Measurements from ENCODE around the gene OR2L13. TPM values are rescaled to one million over a fixed set of nuclear protein-coding genes. Genes with fewer than 3 reads are reported as not detected.
"Not testable (repeated sequence)": the region's sequence is repeated elsewhere in the genome, so short reads cannot be mapped to it uniquely, and the experiment has no call there.

The OR2L13 gene, protein sequence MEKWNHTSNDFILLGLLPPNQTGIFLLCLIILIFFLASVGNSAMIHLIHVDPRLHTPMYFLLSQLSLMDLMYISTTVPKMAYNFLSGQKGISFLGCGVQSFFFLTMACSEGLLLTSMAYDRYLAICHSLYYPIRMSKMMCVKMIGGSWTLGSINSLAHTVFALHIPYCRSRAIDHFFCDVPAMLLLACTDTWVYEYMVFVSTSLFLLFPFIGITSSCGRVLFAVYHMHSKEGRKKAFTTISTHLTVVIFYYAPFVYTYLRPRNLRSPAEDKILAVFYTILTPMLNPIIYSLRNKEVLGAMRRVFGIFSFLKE
- 0.05 and 0.29 TPM in 2 replicates for polyA plus RNA-seq (2014; cell fraction: cytosol; rRNA removed)
- polyA plus RNA-seq (2014; cell fraction: nucleus; rRNA removed) = 0.07 TPM in 1 of 2 replicates, not detected in the other

DNA sequence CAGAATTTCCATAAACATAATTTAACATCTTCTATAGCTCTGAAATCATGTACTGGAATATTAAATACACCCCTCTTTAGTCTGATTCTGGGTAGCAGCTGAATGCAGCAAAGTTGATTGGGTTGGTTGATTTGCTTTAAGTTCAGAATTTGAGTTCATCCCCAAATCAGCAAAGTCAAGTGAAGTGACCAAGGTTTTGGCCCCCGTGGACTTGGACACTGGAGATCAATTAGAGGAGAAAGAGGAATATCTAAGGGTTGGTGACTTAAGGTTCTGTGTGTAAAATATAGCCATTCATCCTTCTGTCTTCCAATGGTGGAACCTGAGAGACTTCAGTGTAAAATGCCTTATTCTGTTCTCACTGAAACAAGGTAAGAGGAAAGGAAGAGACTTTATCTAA, at the start of gene OR2L13:
Gene OR2L13 (plus strand): TSS at position 301 of the 400 bp plus-strand sequence. CDS start 4,192 bp downstream, outside the sequence.
- DNase-seq (ENCODE audit: low spot score) = no peak

DNA sequence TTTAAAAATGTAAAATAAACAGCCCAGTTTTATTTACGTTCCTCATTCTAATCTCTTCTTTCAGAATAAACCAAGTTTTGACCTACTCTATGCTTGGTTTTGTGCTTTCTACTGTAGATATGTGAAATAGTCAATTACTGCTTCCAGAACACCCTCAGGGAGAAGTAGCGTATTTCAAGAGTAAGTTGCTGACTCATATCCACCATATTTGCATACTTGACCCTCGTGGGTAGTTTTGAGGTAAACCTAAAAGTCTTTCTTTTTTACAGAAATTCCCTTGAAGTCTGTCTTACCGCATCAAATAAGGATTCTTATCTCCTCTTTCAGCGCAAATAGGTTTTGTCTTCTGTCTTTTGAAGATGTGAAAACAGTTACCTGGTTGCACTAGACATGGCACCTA, 49.8 kb upstream of the OR2L13 start:
- DNase-seq (ENCODE audit: low spot score) = no peak

DNA sequence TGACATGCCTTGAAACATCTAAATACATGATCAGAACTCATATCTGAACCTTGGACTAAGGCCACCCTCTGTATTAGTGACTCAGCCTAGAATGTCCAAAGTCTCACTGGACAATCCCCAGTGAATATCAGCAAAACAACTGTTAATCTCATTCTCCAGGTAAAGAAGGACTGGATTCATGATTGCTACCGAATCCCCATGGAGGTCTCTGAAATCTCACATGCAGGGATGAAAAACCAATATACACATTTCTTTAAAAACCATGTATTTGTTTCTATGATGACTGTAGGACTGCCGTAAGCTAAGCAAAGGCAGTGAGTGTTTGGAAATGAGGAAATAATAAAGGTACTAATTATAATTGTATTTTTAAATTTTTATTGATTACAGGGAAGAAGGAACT, 48.4 kb upstream of the OR2L13 start, which contains the start of gene OR2L3:
Gene OR2L3 (plus strand): TSS at position 301 of the 400 bp plus-strand sequence. CDS start 13,846 bp downstream, outside the sequence.
- no peak for DNase-seq (ENCODE audit: low spot score)

DNA sequence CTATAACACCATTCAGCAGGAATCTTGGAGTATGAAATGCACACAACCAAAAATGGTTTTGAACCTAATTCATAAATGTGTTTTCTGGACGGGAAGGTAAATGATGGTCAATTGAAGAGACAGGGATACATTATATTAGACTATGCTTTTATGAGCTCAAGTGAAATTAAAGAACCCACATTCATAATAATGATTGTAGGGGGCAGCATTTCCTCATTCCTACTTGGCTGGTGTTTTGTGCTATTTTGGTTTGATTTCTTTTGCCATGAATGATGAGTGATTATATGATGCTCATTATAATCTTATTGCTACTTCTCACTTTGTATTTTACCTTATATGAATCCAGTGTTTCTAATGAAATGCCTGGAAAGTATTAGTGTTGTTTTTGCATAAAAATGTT, 48.0 kb upstream of the OR2L13 start:
- no peak for DNase-seq (ENCODE audit: low spot score)

DNA sequence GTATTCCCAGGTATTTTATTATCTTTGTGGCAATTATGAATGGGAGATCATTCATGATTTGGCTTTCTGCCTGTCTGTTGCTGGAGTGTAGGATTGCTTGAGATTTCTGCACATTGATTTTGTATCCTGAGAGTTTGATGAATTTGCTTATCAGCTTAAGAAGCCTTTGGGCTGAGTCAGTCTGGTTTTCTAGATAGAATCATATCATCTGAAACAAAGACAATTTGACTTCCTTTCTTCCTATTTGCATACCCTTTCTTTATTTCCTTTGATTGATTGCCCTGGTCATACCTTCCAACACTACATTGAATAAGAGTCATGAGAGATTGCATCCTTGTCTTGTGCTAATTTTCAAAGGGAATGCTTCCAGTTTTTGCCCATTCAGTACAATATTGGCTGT, 40.3 kb upstream of the OR2L13 start:
- DNase-seq (ENCODE audit: low spot score) = no peak

DNA sequence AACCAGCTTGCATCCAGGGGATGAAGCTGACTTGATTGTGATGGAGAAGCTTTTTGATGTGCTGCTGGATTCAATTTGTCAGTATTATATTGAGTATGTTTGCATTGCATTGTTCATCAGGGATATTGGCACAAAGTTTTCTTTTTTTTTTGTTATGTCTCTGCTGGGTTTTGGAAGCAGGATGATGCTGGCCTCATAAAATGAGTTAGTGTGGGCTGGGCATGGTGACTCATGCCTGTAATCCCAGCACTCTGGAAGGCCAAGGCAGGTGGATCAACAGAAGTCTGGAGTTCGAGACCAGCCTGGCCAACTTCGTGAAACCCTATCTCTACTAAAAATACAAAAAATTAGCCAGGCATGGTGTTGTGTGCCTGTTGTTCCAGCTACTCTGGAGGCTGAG, 39.7 kb upstream of the OR2L13 start:
- no peak for DNase-seq (ENCODE audit: low spot score)

DNA sequence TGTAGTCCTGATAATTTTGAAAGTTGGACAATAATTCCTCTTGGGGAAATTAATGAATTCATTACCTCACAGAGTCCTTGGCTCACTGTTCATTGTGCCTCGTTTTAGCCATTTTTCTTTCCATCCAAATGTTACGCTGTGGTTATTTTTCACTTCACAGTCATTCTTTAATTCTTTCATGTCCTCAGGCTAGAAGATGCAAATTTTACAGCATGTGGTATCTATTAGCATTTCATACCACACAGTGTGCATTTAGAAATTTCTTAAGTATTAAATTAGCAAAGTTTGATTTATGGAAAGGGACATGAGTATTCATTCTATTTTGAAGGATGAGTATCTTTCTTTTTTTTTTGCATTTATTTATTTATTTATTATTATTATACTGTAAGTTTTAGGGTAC, 29.9 kb upstream of the OR2L13 start:
- no peak for DNase-seq (ENCODE audit: low spot score)

DNA sequence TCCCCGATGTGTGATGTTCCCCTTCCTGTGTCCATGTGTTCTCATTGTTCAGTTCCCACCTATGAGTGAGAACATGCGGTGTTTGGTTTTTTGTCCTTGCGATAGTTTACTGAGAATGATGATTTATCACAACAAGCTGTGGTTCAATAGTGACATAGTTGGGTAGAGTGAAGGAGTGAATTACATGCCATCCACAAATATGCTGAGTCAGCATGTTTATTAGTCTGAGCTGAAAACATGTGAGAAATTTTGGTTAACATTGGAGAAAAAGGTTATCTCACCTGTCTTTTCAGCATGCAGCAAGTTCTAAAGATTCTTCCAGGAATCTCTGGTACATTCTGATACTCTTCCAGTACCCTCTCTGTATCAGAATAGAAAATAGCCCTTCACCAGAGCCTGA, 29.4 kb upstream of the OR2L13 start:
- DNase-seq (ENCODE audit: low spot score) = no peak

DNA sequence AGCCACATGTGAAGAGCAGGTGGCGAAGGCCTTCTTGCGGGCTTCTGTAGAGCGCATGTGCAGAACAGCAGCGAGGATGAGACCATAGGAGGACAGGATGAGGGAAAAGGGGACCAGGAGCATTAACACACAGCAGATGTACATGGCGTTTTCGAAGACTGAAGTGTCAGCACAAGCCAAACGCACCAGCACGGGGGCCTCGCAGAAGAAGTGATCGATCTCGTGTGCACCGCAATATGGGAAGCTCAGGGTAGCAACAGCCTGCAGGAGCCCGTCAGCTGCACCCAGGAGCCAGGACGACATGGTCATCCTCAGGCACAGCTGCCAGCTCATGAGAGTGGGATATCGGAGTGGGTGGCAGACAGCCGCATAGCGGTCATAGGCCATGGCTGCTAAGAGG, 11.1 kb upstream of the OR2L13 start:
- not testable (repeated sequence) for DNase-seq (ENCODE audit: low spot score)

DNA sequence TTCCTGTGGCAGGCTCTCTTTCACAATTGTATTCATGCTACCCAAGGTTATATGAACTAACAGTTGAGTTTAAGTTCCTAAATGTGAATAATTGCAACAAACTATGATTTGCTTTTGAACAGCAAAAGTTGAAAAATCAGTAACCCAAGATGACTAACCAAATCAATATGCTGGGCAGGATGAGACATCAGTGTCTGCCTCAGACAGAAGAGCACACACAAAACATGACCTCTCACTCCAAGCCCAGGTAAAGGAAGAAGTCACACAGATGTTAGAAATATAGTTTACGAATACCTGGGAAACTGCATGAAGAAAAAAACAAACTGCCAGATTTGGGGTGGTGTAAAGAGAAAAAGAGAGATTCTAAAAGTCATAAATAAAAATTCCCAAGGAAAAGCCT, 3.5 kb downstream of the OR2L13 start:
- DNase-seq (ENCODE audit: low spot score) = no peak

DNA sequence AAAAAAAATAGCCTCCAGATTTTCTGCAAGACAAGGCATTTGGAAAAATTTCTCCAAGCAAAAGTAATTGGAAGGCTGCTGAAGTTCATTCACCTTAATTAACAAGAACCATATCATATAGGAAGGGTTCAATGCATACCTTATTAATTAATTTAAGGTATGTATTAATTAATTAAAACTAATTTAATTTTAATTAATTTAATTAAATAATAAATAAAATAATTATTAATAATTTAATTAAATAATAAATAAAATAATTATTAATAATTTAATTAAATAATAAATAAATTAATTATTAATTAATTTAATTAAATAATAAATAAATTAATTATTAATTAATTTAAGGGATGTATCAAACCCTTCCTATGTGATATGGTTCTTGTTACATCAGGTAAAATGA, 7.9 kb downstream of the OR2L13 start:
- no peak for DNase-seq (ENCODE audit: low spot score)

DNA sequence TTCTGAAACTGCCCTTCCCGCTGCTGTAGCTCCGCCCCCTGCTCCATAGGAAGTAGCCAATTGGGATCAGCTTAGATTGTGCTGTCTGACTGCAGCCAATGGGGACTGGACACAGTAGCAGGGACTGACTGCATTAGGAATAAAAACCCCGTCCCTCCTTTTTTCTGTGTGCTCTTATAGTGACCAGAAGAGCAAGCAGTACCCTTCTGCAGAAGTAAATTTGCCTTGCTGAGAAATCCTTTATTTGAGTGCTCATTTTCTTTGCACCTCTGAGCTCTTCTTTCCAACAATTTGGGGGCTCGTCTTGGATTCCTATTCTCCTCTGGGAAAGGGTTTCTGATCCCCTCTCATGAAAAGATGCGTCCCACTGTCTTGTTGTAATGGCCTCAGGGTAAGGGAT, 16.2 kb downstream of the OR2L13 start:
- DNase-seq (ENCODE audit: low spot score) = no peak

DNA sequence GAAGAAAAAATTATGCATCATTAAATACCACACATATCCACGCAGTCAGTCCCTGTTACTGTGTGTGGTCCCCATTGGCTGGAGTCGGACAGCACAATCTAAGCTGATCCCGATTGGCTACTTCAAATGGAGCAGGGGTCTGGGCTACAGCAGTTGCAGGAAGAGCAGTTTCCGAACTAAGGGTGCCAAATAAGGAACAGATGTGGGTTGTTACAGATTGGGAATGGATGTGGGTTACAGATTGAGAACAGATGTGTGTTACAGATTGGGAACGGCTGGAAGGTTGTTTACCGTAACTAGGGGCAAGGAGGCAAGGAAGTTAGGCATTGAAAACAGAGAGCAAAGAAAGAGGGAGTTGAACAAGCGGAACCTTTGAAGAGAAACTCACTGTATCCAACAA, 19.9 kb downstream of the OR2L13 start:
- no peak for DNase-seq (ENCODE audit: low spot score)

DNA sequence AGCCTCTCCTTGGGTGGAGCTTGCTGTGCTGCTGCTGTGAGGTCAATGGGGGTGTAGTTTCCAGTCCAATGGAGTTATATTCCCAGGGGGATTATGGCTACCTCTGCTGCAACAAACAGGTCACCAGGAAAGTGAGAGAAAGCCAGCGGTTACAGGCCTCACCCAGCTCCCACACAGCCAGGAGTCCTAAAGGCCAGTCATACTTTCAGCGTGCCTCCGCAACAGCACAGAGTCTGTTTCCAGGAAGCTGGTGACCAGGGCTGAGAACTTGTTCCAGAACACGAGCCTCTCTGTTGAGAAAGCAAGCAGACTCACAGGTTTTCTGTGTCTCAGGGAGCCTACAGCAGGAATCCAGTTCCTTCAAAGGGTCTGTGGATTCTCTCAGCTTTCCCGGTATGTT, 32.7 kb downstream of the OR2L13 start:
- DNase-seq (ENCODE audit: low spot score) = no peak

DNA sequence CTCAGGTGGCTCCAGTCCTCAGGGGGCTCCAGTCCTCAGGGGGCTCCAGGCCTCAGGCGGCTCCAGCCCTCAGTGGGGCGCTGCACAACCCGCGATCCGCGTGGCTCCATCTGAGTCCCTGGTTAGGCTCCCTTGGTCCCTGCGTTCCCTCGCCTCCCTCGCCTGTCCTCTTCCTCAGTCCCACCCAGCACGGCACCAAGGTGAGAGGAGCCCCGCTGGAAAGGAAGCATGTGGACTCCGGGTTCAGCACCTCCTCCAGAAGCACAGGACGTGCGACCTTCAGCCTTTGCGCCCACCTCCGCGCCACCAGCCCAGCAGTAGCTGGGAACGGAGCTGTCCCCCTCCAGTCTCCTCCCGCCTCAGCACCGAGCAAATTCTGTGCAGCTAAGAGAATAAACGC, 41.8 kb downstream of the OR2L13 start:
- DNase-seq (ENCODE audit: low spot score) = no peak

DNA sequence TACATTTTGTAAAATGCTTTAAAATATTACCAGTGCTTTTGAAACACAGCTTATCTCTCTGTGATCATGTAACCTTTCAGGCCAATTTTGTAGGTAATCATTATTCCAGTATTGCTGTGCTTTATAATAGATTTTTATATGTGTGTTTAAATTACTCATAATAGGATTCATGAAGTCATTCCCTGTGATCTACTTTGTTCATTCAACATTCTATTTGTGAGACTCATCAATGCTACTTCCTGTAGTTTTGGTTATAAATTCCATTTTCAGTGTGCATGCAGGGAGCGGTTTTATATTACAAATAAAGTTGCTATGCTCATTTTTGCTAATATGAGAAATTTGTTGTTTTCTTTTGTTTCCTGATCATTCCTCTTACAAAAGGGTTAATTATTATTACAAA, 45.9 kb downstream of the OR2L13 start:
- no peak for DNase-seq (ENCODE audit: low spot score)

DNA sequence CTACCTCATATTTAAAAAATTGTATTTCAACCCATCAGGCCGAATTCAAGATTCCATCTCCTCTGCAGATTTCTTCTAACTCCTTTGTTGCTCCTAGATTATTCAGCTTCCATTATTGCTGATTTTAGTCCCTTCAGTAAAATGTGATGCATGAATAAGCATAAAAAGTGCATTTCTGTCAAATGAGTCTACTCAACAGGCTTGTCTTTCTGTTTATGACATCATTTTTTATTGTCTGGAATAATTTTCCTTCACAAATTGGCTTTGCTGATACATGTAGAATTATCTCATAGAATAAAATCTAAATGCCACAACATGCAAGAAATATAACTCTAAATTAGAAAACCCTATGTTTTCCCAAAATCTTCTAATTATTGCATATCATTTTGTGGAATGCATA, 48.3 kb downstream of the OR2L13 start:
- no peak for DNase-seq (ENCODE audit: low spot score)

DNA sequence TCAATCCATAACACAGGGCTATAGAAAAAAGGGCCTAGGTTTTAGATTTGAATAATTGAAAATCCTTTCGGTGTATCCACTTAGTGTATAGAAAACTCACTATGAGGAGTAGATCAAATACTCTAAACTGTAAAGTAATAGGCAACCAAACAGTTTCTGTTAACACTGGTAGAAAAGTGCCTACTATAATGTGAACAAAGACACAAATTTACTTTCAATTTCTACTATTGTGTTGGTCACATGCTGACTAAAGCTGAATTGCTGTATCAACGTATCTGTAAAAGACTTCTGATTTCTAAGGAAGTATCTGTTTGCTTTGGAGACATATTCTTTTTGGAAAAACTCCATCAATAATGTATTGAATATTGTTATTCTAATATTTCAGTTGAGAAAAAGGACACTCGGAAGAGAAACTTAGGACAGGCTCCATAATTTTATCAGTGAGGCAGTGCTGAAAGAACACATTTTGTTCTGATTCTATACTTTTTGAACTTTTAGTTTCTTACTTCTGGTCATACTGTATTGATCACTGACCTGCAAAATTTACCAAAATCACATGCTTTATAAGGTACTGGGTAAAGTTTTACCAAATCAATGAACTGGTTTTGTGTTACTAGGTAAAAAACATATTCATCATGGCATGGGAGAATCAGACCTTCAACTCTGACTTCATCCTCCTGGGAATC, 49.7 kb downstream of the OR2L13 start, which contains the start of gene OR2M5:
Gene OR2M5 (plus strand): TSS at position 636 of the 686 bp plus-strand sequence. CDS start 0 bp downstream, at position 636.
- no peak for DNase-seq (ENCODE audit: low spot score)

Small RNAs within 50 kb of the gene (small RNA-seq; reads per million reads assigned to genes)
- gene RF00019 = 0 reads per million in 2 experiments

Measured in SK-N-DZ (cell line).